Cardiac fibroblast (primary cell): ENCODE measurements around the gene ANXA2.
A peak's percentile ranks its signal among the peaks of the same experiment; 100 is the strongest.

Experiments
- DNase-seq, 2 donors: peaks; one replicate each; pipeline versions ENCODE4 v3.0.0 to v3.0.0-alpha.2; 2010; ENCODE audit warnings: low read depth in 2 of 2
- H3K4me3 ChIP-seq, 2 donors: replicated peaks in 1 of 2; 1 replicate in 1 of 2; 2 replicates in 1 of 2; pipeline ENCODE4 v1.5.1; 2011; ENCODE audit warnings: low read depth in 2 of 2, low read length in 2 of 2, mild to moderate bottlenecking in 2 of 2, moderate library complexity in 1 of 2
- TF ChIP-seq, protein P1 (sequence below): IDR thresholded peaks from one replicate; pipeline ENCODE4 v1.5.1; 2011; ENCODE audit warnings: low read depth, mild to moderate bottlenecking, low read length, inconsistent platforms

ANXA2 gene

DNA sequence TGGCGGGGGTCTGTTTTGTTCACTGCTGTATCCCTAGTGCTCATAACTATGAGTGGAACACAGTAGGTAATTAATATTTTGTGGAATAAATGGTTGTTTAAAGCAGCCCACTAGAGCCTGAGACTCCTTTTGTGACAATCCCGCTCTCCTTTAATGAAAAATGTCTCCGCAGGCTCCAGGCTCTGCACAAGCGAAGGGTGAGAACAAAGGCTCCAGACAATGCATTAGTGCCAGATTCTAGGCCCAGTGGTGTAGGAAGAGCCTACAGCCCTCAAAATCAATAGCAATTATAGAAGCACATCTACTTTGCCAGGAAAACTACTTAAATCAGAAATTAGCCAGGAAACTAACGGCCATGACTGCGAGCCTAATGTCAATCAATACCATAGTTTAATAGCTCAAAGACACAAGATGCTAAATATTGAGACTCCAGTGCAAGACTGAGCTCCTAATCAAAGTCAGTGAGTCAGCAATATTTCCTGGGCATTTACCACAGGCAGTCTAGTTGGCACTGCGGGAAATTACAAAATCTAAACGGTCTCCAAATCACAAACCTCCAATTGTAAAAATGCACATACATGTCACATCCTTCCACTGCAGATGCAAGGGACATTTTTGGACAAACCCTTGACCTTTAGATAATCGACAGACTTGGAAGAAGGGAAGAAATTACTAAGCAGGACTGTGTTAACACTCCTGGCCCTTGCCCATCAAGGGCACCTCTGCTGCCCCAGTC is 2.3 kb downstream of the ANXA2 start:
- peak overlapping the region; percentile 83 to 99 for H3K4me3 ChIP-seq
- TF ChIP-seq, protein P1, sequence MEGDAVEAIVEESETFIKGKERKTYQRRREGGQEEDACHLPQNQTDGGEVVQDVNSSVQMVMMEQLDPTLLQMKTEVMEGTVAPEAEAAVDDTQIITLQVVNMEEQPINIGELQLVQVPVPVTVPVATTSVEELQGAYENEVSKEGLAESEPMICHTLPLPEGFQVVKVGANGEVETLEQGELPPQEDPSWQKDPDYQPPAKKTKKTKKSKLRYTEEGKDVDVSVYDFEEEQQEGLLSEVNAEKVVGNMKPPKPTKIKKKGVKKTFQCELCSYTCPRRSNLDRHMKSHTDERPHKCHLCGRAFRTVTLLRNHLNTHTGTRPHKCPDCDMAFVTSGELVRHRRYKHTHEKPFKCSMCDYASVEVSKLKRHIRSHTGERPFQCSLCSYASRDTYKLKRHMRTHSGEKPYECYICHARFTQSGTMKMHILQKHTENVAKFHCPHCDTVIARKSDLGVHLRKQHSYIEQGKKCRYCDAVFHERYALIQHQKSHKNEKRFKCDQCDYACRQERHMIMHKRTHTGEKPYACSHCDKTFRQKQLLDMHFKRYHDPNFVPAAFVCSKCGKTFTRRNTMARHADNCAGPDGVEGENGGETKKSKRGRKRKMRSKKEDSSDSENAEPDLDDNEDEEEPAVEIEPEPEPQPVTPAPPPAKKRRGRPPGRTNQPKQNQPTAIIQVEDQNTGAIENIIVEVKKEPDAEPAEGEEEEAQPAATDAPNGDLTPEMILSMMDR = no peak
- peak in 1 of 2 donors; percentile 43 for DNase-seq

DNA sequence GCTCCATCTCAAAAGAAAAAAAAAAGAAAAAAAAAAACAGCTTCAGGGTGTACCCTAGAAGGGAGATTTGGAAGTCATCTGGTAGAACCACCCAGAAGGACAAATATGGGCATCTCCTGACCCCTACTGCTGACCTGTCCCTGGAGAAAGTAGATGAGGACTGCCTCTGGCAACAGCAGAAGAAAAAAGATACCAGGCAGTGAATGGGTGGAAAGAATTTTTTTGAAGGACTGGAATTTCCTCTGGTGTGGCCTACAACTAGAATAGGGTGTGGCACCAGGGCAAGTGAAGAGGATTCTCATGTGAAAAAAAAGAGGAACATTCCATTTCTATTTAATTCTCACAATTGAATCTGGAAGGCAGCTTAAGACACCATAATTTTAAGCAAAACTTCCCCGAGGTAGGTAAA is 3.1 kb downstream of the ANXA2 start:
- H3K4me3 ChIP-seq = peak overlapping the region; percentile 11 to 99
- TF ChIP-seq, protein P1 = no peak
- DNase-seq = peak; percentile 57 to 63

DNA sequence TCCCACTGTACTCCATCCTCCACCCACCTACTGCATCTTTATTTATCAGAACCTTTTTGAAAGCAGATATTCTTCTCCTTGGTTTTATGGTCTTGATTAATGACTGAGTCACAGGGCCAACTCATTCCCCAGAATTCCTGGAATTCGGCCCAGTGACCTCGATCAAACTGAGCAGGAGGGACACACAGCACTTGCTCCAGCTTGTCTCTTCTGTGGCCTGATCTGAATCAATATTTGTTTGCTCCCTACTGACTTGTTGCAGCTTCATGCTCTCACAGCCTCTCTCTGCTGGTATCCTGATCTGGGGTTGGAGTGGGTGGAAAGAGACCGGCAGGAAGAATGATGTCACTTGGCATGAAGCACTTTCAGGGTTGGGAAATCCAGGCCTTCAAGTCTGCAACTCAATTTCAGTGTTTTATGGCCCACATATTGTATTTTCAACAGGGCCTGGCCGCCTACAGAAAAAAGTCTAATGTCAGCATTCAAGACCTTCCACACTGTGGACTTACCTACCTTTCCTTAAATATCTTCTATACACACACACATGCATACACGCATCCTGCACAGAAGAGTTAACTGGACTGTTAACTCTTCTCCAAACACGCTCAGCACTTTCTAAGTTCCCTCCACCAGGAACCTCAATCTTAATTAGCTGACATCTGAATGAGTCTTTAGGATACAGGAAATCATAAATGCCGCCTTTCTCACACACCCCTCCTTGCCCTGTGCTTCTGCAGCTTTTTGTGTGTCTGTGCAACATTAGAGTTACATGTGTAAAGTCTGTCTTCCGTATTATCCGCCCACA is 4.6 kb downstream of the ANXA2 start:
- H3K4me3 ChIP-seq = peak overlapping the region in 1 of 2 donors; percentile 99
- TF ChIP-seq, protein P1 = no peak
- peak; percentile 96 to 98 for DNase-seq

DNA sequence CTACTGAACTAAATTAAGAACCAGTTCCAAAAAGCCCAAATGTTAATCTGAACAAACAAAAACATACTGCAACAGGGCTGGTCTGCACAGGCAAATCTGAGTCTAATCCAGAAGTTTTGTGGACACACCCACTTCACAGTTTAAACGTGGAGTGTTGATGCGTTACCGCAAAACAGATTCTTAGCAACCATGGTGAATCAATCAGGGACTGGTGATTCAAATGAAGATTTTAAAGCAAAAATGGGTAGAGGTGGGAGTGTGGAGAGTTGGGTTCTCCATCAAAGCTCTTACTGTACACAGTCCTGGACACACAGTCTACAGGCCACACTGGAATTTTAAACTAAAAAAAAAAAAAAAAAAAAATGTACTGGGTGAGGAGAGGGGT is 5.2 kb downstream of the ANXA2 start:
- peak overlapping the region in 1 of 2 donors; percentile 44 for H3K4me3 ChIP-seq
- TF ChIP-seq, protein P1 = no peak
- peak; percentile 83 to 86 for DNase-seq

DNA sequence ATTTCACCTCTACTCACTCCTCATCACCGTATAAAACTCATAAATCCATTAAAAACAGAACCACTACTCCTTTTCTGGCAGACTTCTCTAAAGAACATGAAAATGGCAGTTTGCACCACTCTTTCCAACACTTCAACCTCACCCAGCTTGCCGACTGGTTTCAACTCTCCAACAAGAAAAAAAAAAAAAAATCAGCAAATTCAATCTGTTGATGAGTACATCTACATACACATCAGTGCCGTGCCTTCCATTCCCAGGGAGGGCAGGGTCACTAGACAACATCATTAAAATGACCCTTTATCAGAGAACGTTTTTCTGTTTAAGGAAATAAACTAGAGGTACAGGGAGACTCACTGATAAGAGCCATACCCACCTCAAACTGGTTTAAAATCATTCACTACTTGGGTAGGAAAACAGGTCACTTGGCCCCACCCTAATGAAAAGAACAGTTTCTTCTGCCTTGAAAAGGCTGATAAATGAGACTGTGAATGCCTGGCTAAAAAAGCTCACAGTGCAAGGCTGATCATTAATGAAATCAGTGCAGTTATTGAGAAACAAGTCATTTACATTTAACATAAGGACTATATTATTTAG is 6.0 kb downstream of the ANXA2 start:
- DNase-seq = peak in 1 of 2 donors; percentile 32

DNA sequence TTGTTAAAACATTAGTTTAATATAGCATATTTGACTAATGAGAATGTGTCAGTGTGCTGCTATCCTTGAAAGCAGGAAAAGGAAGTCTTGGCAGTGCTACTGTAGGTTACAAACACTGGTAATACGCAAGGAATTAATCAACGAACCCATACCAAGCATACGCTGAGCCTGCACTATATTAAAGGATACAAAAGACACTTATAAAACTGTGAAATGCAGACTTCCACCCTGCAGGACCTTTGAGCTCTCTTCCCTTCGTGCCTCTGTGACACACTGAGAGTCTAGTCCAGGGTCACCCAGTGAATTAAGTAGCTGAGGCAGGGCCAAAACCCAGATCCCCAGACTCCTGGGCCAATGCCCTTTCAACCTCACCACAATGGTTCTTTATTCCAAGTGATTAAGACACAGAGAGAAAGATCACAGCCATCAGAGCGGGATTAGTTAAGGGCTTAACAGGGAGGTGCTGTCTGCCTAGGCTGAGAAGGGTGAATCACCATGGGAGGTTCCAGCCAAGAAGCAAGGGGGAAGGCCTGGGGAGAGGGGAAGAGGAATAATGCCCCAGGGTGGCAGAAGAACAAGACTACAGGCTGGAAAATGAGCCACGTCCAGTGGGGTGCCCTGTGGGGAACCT is 6.8 kb downstream of the ANXA2 start:
- peak overlapping the region in 1 of 2 donors; percentile 44 for H3K4me3 ChIP-seq
- DNase-seq = peak; percentile 87 to 88
- TF ChIP-seq, protein P1 = peak; percentile 19

More for the DNA sequence above, 6.0 kb downstream of the ANXA2 start:
- peak overlapping the region in 1 of 2 donors; percentile 44 for H3K4me3 ChIP-seq
- TF ChIP-seq, protein P1 = no peak
